ENCODE measurements around the gene COL23A1. TPM values are rescaled to one million over a fixed set of nuclear protein-coding genes. Genes with fewer than 3 reads are reported as not detected.

Gene COL23A1
- polyA plus RNA-seq, 2 donors, result 0.59 to 0.75 TPM

DNA sequence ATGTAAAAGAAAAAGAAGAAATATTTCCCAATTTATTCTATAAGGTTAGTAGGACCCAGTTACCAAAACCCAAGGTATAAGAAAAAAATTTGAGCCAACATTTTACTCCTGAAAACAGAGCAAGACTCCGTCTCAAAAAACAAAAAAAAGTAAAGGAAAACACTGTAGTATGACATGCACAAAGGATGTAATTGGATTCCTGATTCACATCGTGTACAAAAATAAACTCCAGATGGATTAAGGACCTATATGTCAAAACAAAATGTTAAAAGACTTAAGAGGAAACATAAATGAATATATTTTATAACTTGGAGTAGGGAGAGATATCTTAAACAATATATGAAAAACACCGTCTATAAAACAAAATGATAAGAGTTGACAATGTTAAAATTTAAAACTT is 371.4 kb downstream of the COL23A1 start:
- Histone ChIP-seq H3K4me3 (ENCODE audit: low read depth in 1 of 2, low read length in 2 of 2) (no peak overlapping the region), H3K4me1 (ENCODE audit: control insufficient read depth in 2 of 2, insufficient read depth in 2 of 2, low read length in 1 of 2) (peaks cover 3 to 4% of the 10 kb centered on the region in 2 donors), H3K9me3 (ENCODE audit: control insufficient read depth in 2 of 2, insufficient read depth in 1 of 2, low read depth in 1 of 2, low read length in 1 of 2) (no peaks in the 10 kb centered on the region), H3K27me3 (ENCODE audit: control insufficient read depth in 1 of 2, insufficient read depth in 2 of 2, low read length in 2 of 2) (no peaks in the 10 kb centered on the region), H3K36me3 (ENCODE audit: control insufficient read depth in 2 of 2, insufficient read depth in 2 of 2, low read length in 1 of 2) (peaks cover 14 to 31% of the 10 kb centered on the region in 2 donors), H3K27ac (ENCODE audit: low read depth in 2 of 2, low read length in 1 of 2) (no peak overlapping the region)
- 74 to 78% methylated on average over 3 of the region's 3 CpGs for WGBS, 2 donors

DNA sequence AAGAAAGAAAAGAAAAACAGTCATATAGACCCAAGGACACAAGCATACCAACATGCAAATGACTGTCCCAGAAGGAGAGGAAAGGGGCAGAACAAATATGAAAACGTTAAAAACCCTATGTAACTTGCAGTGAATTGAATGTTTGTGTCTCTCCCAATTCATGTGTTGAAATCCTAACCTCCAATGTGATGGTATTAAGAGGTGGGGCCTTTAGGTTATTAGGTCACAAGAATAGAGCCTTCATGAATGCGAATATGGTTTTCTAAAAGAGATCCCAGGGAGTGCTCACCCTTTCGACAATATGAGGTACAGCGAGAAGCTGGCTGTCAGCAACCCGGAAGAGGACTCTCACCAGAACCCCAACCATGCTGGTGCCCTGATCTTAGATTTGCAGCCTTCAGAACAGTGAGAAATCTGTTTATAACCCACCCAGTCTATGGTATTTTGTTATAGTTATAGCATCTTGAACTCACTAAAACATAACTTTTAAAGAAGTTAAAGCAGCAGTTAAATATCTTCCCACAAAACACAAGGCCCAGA is 371.9 kb downstream of the COL23A1 start:
- no peaks in the 10 kb centered on the region for H3K9me3 ChIP-seq (ENCODE audit: control insufficient read depth in 2 of 2, insufficient read depth in 1 of 2, low read depth in 1 of 2, low read length in 1 of 2)
- H3K36me3 ChIP-seq (ENCODE audit: control insufficient read depth in 2 of 2, insufficient read depth in 2 of 2, low read length in 1 of 2), result peaks cover 14 to 34% of the 10 kb centered on the region in 2 donors
- no peak overlapping the region for H3K4me3 ChIP-seq (ENCODE audit: low read depth in 1 of 2, low read length in 2 of 2)
- no peak overlapping the region for H3K27ac ChIP-seq (ENCODE audit: low read depth in 2 of 2, low read length in 1 of 2)
- 77% methylated on average over 5 of the region's 5 CpGs for WGBS, 2 donors
- H3K27me3 ChIP-seq (ENCODE audit: control insufficient read depth in 1 of 2, insufficient read depth in 2 of 2, low read length in 2 of 2), result no peaks in the 10 kb centered on the region
- peaks cover 0 to 3% of the 10 kb centered on the region in 2 donors for H3K4me1 ChIP-seq (ENCODE audit: control insufficient read depth in 2 of 2, insufficient read depth in 2 of 2, low read length in 1 of 2)

DNA sequence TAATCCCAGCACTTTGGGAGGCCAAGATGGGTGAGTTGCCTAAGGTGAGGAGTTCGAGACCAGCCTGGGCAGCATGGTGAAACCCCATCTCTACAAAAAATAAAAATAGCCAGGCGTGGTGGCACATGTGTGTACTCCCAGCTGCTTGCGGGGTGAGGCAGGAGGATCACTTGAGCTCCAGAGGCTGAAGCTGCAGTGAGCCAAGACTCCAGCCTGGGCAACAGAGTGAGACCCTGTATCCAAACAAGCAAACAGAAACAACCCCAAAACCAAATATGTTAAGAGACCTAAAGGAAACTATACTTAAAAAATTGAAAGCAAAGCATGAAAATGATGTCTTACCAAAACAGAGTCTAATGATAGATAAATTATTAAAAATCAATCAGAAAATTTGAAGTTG is 373.4 kb downstream of the COL23A1 start:
- H3K36me3 ChIP-seq (ENCODE audit: control insufficient read depth in 2 of 2, insufficient read depth in 2 of 2, low read length in 1 of 2), result peaks cover 28 to 44% of the 10 kb centered on the region in 2 donors

DNA sequence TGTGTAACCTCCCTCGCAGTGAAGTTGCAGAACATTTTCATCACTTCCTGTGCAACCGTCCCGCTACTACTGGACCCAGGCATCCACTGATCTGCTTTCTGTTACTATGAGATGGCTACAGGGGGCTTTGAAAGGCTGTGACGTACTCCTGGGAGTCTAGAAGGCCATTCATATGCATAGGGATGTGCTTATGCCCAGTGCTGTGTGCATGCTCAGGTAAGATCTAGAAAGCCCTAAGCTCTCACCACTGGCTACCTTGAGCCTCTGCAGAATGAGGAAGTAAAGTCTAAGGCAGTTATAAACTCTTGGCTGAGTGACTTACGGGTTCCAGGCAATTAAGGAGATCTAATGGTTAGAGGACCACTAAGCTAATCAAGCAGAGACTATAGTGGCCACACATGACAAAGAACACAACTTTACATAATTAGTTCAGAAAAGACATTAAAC is 374.1 kb downstream of the COL23A1 start:
- peaks cover 31 to 45% of the 10 kb centered on the region in 2 donors for H3K36me3 ChIP-seq (ENCODE audit: control insufficient read depth in 2 of 2, insufficient read depth in 2 of 2, low read length in 1 of 2)
- no peaks in the 10 kb centered on the region for H3K27me3 ChIP-seq (ENCODE audit: control insufficient read depth in 1 of 2, insufficient read depth in 2 of 2, low read length in 2 of 2)
- no peaks in the 10 kb centered on the region for H3K4me1 ChIP-seq (ENCODE audit: control insufficient read depth in 2 of 2, insufficient read depth in 2 of 2, low read length in 1 of 2)
- no peak overlapping the region for H3K4me3 ChIP-seq (ENCODE audit: low read depth in 1 of 2, low read length in 2 of 2)
- H3K27ac ChIP-seq (ENCODE audit: low read depth in 2 of 2, low read length in 1 of 2), result no peak overlapping the region
- WGBS, 2 donors, result 82 to 88% methylated on average over 5 of the region's 5 CpGs
- H3K9me3 ChIP-seq (ENCODE audit: control insufficient read depth in 2 of 2, insufficient read depth in 1 of 2, low read depth in 1 of 2, low read length in 1 of 2), result no peaks in the 10 kb centered on the region

More for the DNA sequence above, 373.4 kb downstream of the COL23A1 start:
- WGBS, 2 donors, result 89 to 94% methylated on average over 3 of the region's 3 CpGs
- Histone ChIP-seq H3K27me3 (ENCODE audit: control insufficient read depth in 1 of 2, insufficient read depth in 2 of 2, low read length in 2 of 2) (no peaks in the 10 kb centered on the region), H3K4me1 (ENCODE audit: control insufficient read depth in 2 of 2, insufficient read depth in 2 of 2, low read length in 1 of 2) (no peaks in the 10 kb centered on the region), H3K9me3 (ENCODE audit: control insufficient read depth in 2 of 2, insufficient read depth in 1 of 2, low read depth in 1 of 2, low read length in 1 of 2) (no peaks in the 10 kb centered on the region), H3K27ac (ENCODE audit: low read depth in 2 of 2, low read length in 1 of 2) (no peak overlapping the region), H3K4me3 (ENCODE audit: low read depth in 1 of 2, low read length in 2 of 2) (no peak overlapping the region)

DNA sequence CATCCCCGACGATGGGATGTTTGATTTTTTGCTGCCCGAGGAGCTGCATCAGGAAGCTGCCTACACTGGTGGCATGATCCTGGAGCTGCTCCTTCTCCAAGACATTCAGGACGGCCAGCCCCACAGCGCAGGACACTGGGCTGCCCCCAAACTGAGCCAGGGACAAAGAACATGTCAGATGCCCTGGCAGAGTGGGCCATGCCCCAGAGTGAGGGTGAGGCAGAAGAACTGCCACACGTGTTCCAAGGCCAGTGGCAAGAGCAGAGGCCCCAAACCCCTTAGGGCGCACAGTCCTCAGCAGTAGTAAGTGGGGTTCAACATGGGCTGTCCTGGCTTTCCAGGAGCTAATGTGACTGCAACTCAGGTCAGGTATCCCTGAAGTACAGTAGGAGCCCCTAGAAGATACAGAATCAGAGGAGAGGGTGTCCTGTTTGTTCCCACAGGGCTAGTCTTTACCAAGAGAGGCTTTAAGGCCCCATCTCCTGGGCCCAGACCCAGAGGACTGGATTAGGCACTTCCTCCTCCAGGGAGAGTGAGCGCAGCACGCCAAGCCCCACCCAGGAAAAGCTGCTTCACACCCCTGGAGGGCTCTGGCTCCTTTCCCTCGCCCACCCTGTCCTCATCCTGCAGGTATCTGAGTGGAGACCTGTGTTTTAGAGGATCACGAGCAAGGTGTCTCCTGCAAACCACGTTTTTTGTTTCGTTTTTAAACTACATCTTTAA is 374.8 kb downstream of the COL23A1 start:
- Histone ChIP-seq H3K9me3 (ENCODE audit: control insufficient read depth in 2 of 2, insufficient read depth in 1 of 2, low read depth in 1 of 2, low read length in 1 of 2) (no peaks in the 10 kb centered on the region), H3K27ac (ENCODE audit: low read depth in 2 of 2, low read length in 1 of 2) (no peak overlapping the region), H3K27me3 (ENCODE audit: control insufficient read depth in 1 of 2, insufficient read depth in 2 of 2, low read length in 2 of 2) (no peaks in the 10 kb centered on the region), H3K4me3 (ENCODE audit: low read depth in 1 of 2, low read length in 2 of 2) (no peak overlapping the region), H3K36me3 (ENCODE audit: control insufficient read depth in 2 of 2, insufficient read depth in 2 of 2, low read length in 1 of 2) (peaks cover 34 to 48% of the 10 kb centered on the region in 2 donors), H3K4me1 (ENCODE audit: control insufficient read depth in 2 of 2, insufficient read depth in 2 of 2, low read length in 1 of 2) (no peaks in the 10 kb centered on the region)
- WGBS, 2 donors, result 68 to 70% methylated on average over 13 of the region's 13 CpGs

DNA sequence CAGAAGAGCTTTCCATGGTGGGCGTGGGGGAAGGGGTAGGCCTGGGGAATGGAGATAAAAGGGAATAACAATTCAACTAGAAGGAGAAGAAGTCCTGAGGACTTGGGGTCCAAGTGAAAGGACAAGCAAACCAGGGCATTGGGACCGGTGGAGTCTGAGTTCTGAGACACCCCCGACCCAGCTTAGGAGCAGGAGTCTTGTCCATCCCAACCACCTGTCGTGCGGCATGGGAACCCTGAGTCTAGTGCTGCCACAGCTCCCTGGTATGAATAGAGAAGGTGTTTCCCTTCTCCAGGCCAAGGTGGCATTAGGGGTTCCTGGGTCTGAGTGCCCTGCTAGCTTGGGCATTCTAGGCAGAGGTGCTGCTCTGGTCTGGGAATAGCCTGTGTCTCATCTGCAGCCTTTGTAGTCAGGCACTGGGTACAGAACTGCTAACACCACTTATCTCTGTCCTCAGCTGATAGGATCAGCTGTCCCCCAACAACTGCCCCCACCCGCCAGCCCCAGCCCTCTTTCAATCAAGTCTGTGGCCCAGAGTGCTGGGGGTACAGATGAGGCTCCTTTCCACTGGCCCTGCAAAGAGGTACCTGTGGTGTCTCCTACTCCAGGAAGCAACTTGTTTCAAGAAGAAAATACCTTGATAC is 375.9 kb downstream of the COL23A1 start:
- WGBS, 2 donors, result 89 to 95% methylated on average over 6 of the region's 6 CpGs
- no peaks in the 10 kb centered on the region for H3K27me3 ChIP-seq (ENCODE audit: control insufficient read depth in 1 of 2, insufficient read depth in 2 of 2, low read length in 2 of 2)
- H3K36me3 ChIP-seq (ENCODE audit: control insufficient read depth in 2 of 2, insufficient read depth in 2 of 2, low read length in 1 of 2), result peaks cover 44 to 60% of the 10 kb centered on the region in 2 donors
- H3K4me3 ChIP-seq (ENCODE audit: low read depth in 1 of 2, low read length in 2 of 2), result no peak overlapping the region
- H3K4me1 ChIP-seq (ENCODE audit: control insufficient read depth in 2 of 2, insufficient read depth in 2 of 2, low read length in 1 of 2), result peaks cover 0 to 2% of the 10 kb centered on the region in 2 donors
- H3K27ac ChIP-seq (ENCODE audit: low read depth in 2 of 2, low read length in 1 of 2), result peak overlapping the region in 1 of 2 donors; percentile 16
- H3K9me3 ChIP-seq (ENCODE audit: control insufficient read depth in 2 of 2, insufficient read depth in 1 of 2, low read depth in 1 of 2, low read length in 1 of 2), result no peaks in the 10 kb centered on the region

DNA sequence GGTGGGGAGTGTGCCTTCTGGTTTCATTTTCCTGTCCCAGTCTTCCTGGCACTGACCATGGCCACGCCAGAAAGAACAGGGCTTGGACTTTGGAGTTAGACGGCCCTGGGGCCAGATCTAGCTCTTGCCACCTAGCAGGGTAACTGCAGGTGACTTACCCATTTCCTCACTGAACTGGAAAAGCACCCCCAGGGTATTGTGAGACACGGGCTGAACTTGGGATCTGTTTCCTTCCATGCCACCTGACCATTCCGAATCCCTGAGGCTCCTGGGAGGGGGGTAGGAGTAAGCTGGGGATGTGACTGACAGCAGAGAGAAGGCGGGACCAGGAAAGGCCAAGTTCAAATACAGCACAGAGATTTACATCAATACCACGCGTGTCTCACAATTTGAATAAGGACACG is 376.4 kb downstream of the COL23A1 start:
- H3K27me3 ChIP-seq (ENCODE audit: control insufficient read depth in 1 of 2, insufficient read depth in 2 of 2, low read length in 2 of 2), result no peaks in the 10 kb centered on the region
- WGBS, 2 donors, result 52 to 75% methylated on average over 8 of the region's 8 CpGs
- H3K4me3 ChIP-seq (ENCODE audit: low read depth in 1 of 2, low read length in 2 of 2), result no peak overlapping the region
- H3K27ac ChIP-seq (ENCODE audit: low read depth in 2 of 2, low read length in 1 of 2), result peak overlapping the region in 1 of 2 donors; percentile 26
- peaks cover 0 to 4% of the 10 kb centered on the region in 2 donors for H3K4me1 ChIP-seq (ENCODE audit: control insufficient read depth in 2 of 2, insufficient read depth in 2 of 2, low read length in 1 of 2)
- H3K9me3 ChIP-seq (ENCODE audit: control insufficient read depth in 2 of 2, insufficient read depth in 1 of 2, low read depth in 1 of 2, low read length in 1 of 2), result no peaks in the 10 kb centered on the region
- H3K36me3 ChIP-seq (ENCODE audit: control insufficient read depth in 2 of 2, insufficient read depth in 2 of 2, low read length in 1 of 2), result peaks cover 49 to 65% of the 10 kb centered on the region in 2 donors

DNA sequence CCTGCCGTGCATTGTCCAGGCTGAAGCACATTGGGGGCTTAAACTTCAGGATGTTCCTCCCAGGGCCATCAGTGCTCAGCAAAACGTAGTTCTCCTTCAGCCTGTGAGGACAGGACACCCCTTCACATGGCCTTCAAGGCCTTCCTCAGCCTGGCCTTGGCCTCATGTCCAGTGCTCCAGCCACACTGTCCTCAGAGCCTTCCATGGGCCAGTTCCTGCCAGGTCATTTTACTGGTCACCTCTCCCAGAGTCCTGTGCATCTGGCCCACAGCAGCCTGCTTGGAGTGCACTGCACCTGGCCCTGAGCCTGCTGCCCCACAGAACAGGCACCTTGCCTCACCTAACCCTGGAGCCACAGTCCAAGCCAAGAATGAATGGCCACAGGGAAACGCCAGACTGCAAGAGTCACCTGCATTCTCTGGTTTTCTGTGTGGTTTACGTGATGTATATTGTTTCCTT is 377.2 kb downstream of the COL23A1 start:
- no peak overlapping the region for H3K4me3 ChIP-seq (ENCODE audit: low read depth in 1 of 2, low read length in 2 of 2)
- H3K27ac ChIP-seq (ENCODE audit: low read depth in 2 of 2, low read length in 1 of 2), result no peak overlapping the region
- H3K9me3 ChIP-seq (ENCODE audit: control insufficient read depth in 2 of 2, insufficient read depth in 1 of 2, low read depth in 1 of 2, low read length in 1 of 2), result no peaks in the 10 kb centered on the region
- peaks cover 0 to 4% of the 10 kb centered on the region in 2 donors for H3K4me1 ChIP-seq (ENCODE audit: control insufficient read depth in 2 of 2, insufficient read depth in 2 of 2, low read length in 1 of 2)
- H3K27me3 ChIP-seq (ENCODE audit: control insufficient read depth in 1 of 2, insufficient read depth in 2 of 2, low read length in 2 of 2), result no peaks in the 10 kb centered on the region
- 55 to 60% methylated on average over 4 of the region's 4 CpGs for WGBS, 2 donors
- H3K36me3 ChIP-seq (ENCODE audit: control insufficient read depth in 2 of 2, insufficient read depth in 2 of 2, low read length in 1 of 2), result peaks cover 51 to 68% of the 10 kb centered on the region in 2 donors

DNA sequence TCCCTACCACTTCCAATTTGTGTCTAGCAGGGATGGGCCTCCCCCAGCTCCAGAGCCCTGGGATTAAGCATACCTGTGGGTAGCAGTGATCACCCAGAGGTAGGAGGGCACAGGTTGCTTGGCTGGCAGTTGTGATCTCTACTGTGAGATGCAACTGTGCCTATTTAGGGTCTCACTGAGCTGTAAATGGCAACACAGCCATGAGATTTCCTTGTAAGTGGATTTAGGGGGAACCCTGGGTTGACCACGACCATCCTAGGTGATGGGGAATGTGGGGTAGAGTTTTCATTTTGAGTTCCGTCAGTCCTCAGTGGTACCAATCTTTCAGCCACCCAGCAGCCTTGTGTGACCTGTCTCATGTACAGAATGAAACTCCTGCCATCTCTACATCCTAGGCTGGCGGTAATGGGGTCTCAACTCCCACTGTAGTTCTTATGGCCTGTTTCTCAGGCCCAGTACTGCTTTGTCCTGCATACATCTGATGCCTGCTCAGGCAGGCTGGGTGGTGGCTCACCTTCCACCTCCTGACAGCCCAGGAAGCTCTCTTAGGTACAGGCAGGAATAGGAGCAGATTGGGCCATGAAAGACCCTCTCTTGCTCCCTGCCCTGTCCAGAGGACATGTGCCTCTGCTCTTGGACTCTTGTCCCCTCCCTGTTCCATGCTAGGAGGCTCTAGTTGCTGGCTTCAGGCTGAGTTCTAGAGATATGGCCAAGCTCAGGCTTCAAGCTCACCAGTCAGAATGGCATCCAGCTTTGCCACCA is 377.8 kb downstream of the COL23A1 start:
- H3K36me3 ChIP-seq (ENCODE audit: control insufficient read depth in 2 of 2, insufficient read depth in 2 of 2, low read length in 1 of 2), result peaks cover 51 to 73% of the 10 kb centered on the region in 2 donors
- no peak overlapping the region for H3K4me3 ChIP-seq (ENCODE audit: low read depth in 1 of 2, low read length in 2 of 2)
- H3K27me3 ChIP-seq (ENCODE audit: control insufficient read depth in 1 of 2, insufficient read depth in 2 of 2, low read length in 2 of 2), result no peaks in the 10 kb centered on the region
- no peak overlapping the region for H3K27ac ChIP-seq (ENCODE audit: low read depth in 2 of 2, low read length in 1 of 2)
- H3K4me1 ChIP-seq (ENCODE audit: control insufficient read depth in 2 of 2, insufficient read depth in 2 of 2, low read length in 1 of 2), result peaks cover 0 to 9% of the 10 kb centered on the region in 2 donors
- WGBS, 2 donors, result 83 to 91% methylated on average over 3 of the region's 3 CpGs
- H3K9me3 ChIP-seq (ENCODE audit: control insufficient read depth in 2 of 2, insufficient read depth in 1 of 2, low read depth in 1 of 2, low read length in 1 of 2), result no peaks in the 10 kb centered on the region
